Measurements from ENCODE around the gene ZNF677. TPM values are rescaled to one million over a fixed set of nuclear protein-coding genes. Genes with fewer than 3 reads are reported as not detected.

ZNF677 gene
- total RNA-seq, 1 donor from 2014 or later: 29.6 TPM

DNA sequence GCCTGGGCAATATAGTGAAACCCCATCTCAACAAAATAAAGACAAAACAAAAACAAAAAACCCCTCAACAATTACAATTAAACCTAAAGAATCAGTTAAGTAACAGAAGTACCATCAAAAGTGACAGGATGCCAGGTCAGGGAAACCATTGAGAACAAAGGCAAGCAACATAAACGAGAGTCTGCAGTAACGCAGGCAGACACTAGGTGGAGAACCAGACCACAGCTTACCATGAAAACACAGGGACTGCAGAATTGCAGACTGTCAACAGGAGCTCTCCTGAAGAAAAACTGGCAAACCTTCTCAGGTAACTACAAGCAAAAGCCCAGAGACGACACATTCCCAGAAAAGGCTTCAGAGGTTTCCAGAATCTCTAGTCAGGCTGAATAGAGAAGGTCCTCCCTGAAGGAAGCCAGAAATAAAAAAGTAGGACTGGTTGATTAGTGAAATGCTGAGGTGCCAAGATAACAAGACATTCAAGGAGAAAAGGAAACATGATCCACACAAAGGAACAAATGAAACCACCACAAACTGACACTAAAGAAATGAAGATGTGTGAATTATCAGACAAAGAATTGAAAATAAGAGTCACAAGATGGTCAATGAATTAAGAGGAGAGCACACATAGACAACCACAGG is 59.3 kb downstream of the ZNF677 start:
- no peak overlapping the region for H3K9ac ChIP-seq (ENCODE audit: low read length)
- TF ChIP-seq, protein P1, sequence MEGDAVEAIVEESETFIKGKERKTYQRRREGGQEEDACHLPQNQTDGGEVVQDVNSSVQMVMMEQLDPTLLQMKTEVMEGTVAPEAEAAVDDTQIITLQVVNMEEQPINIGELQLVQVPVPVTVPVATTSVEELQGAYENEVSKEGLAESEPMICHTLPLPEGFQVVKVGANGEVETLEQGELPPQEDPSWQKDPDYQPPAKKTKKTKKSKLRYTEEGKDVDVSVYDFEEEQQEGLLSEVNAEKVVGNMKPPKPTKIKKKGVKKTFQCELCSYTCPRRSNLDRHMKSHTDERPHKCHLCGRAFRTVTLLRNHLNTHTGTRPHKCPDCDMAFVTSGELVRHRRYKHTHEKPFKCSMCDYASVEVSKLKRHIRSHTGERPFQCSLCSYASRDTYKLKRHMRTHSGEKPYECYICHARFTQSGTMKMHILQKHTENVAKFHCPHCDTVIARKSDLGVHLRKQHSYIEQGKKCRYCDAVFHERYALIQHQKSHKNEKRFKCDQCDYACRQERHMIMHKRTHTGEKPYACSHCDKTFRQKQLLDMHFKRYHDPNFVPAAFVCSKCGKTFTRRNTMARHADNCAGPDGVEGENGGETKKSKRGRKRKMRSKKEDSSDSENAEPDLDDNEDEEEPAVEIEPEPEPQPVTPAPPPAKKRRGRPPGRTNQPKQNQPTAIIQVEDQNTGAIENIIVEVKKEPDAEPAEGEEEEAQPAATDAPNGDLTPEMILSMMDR (IDR thresholded peaks at IDR 0.05; ENCODE audit: insufficient read depth, low read depth, low read length): peak; percentile 83
- TF ChIP-seq EZH2 (IDR thresholded peaks at IDR 0.05; ENCODE audit: insufficient read depth, low read length): no peak
- H2AFZ ChIP-seq (ENCODE audit: low read depth, low read length): no peak overlapping the region
- no peak overlapping the region for H3K4me2 ChIP-seq (ENCODE audit: low read length)
- Mint-ChIP-seq H3K4me1 (ENCODE audit: low read depth, unreplicated experiment) (peaks cover 4% of the 10 kb centered on the region), H3K27ac (ENCODE audit: unreplicated experiment) (no peak overlapping the region), H3K36me3 (ENCODE audit: low read depth, unreplicated experiment) (peaks cover 29% of the 10 kb centered on the region), H3K9me3 (ENCODE audit: unreplicated experiment) (peaks cover 67% of the 10 kb centered on the region), H3K27me3 (ENCODE audit: low read depth, unreplicated experiment) (no peaks in the 10 kb centered on the region), H3K4me3 (ENCODE audit: unreplicated experiment) (no peak overlapping the region)
- H3K36me3 ChIP-seq (ENCODE audit: insufficient read depth, low read length): no peaks in the 10 kb centered on the region
- no peak overlapping the region for H3K27ac ChIP-seq (ENCODE audit: low read depth, low read length)
- FAIRE-seq: peak; percentile 34
- H3K27me3 ChIP-seq (ENCODE audit: insufficient read depth, low read length): no peaks in the 10 kb centered on the region
- H3K4me1 ChIP-seq (ENCODE audit: insufficient read depth, low read length): no peaks in the 10 kb centered on the region
- no peaks in the 10 kb centered on the region for H4K20me1 ChIP-seq (ENCODE audit: insufficient read depth, low read length)
- peak; percentile 64 for DNase-seq (ENCODE audit: low read depth)
- no peak overlapping the region for H3K4me3 ChIP-seq (ENCODE audit: insufficient read depth, low read depth, low read length)
- H3K9me3 ChIP-seq (ENCODE audit: insufficient read depth, low read depth, low read length): peaks cover 25% of the 10 kb centered on the region
- no peaks in the 10 kb centered on the region for H3K79me2 ChIP-seq (ENCODE audit: insufficient read depth, low read length)

- FAIRE-seq: no peak
Measured at GRCh38 chr19:53193535-53194222, 61.0 kb downstream of the ZNF677 start.

More at GRCh38 chr19:53193535-53194222, 61.0 kb downstream of the ZNF677 start:
- H3K4me2 ChIP-seq (ENCODE audit: low read length): peak overlapping the region; percentile 92
- no peaks in the 10 kb centered on the region for H3K4me1 ChIP-seq (ENCODE audit: insufficient read depth, low read length)
- no peak overlapping the region for H3K27ac Mint-ChIP-seq (ENCODE audit: unreplicated experiment)
- peaks cover 55% of the 10 kb centered on the region for H3K9me3 Mint-ChIP-seq (ENCODE audit: unreplicated experiment)
- H3K79me2 ChIP-seq (ENCODE audit: insufficient read depth, low read length): no peaks in the 10 kb centered on the region
- H3K27ac ChIP-seq (ENCODE audit: low read depth, low read length): no peak overlapping the region
- H3K27me3 Mint-ChIP-seq (ENCODE audit: low read depth, unreplicated experiment): no peaks in the 10 kb centered on the region
- DNase-seq (ENCODE audit: low read depth): no peak
- H3K4me3 ChIP-seq (ENCODE audit: insufficient read depth, low read depth, low read length): no peak overlapping the region
- H4K20me1 ChIP-seq (ENCODE audit: insufficient read depth, low read length): no peaks in the 10 kb centered on the region
- no peak overlapping the region for H3K9ac ChIP-seq (ENCODE audit: low read length)
- no peak for TF ChIP-seq EZH2 (IDR thresholded peaks at IDR 0.05; ENCODE audit: insufficient read depth, low read length)
- TF ChIP-seq, protein P1 (IDR thresholded peaks at IDR 0.05; ENCODE audit: insufficient read depth, low read depth, low read length): no peak
- H3K27me3 ChIP-seq (ENCODE audit: insufficient read depth, low read length): no peaks in the 10 kb centered on the region
- H3K4me1 Mint-ChIP-seq (ENCODE audit: low read depth, unreplicated experiment): peaks cover 4% of the 10 kb centered on the region
- peaks cover 28% of the 10 kb centered on the region for H3K36me3 Mint-ChIP-seq (ENCODE audit: low read depth, unreplicated experiment)
- H2AFZ ChIP-seq (ENCODE audit: low read depth, low read length): peak overlapping the region; percentile 56
- H3K36me3 ChIP-seq (ENCODE audit: insufficient read depth, low read length): no peaks in the 10 kb centered on the region
- H3K4me3 Mint-ChIP-seq (ENCODE audit: unreplicated experiment): peak overlapping the region; percentile 96
- peaks cover 24% of the 10 kb centered on the region for H3K9me3 ChIP-seq (ENCODE audit: insufficient read depth, low read depth, low read length)

Data from astrocyte (in vitro differentiated cells and primary cell).